GM12878 (cell line): Measurements from ENCODE around the gene FCGBP.
"Not testable (repeated sequence)": the region's sequence is repeated elsewhere in the genome, so short reads cannot be mapped to it uniquely, and the experiment has no call there.

Experiments used
- BCL11A ChIP-seq: IDR thresholded peaks from 2 replicates; pipeline ENCODE4 v1.6.1; 2011; ENCODE audit warnings: low read depth, low read length
- CREB1 ChIP-seq: IDR thresholded peaks from 2 replicates; pipeline ENCODE4 v1.6.1; 2012; ENCODE audit warnings: low read depth, mild to moderate bottlenecking, inconsistent platforms
- MTA2 ChIP-seq: fragments of 450-650 bp; IDR thresholded peaks from 2 replicates; pipeline ENCODE4 v1.6.1; 2016; ENCODE audit warnings: low read depth, mild to moderate bottlenecking, moderate library complexity
- RBBP5 ChIP-seq: fragments of 200-600 bp; sonication (generic); conservative IDR thresholded peaks from 2 replicates; pipeline ENCODE4 v1.6.1; 2016
- SRF ChIP-seq, 2 experiments: IDR thresholded peaks; 2 replicates each; pipeline ENCODE4 v1.6.1; 2011; ENCODE audit warnings: low read depth in 2 of 2, low read length in 2 of 2, mild to moderate bottlenecking in 1 of 2, moderate library complexity in 1 of 2
- TAF1 ChIP-seq: IDR thresholded peaks from 2 replicates; pipeline ENCODE4 v1.6.1; 2011; ENCODE audit warnings: mild to moderate bottlenecking, low read depth, low read length, borderline replicate concordance
- TBL1XR1 ChIP-seq: IDR thresholded peaks from 2 replicates; pipeline ENCODE4 v1.6.1; 2012; ENCODE audit warnings: low read depth, low read length, improper control_type of control experiment
- TF ChIP-seq, protein P1 (sequence below), 3 experiments: IDR thresholded peaks in 2 of 3; conservative IDR thresholded peaks in 1 of 3; 2 replicates each; pipeline ENCODE4 v1.5.1; 2011; ENCODE audit warnings: low read depth in 3 of 3, low read length in 3 of 3, mild to moderate bottlenecking in 3 of 3, control low read depth in 2 of 3, moderate library complexity in 2 of 3, inconsistent platforms in 1 of 3, mixed read lengths in 1 of 3; ENCODE audit not compliant: control insufficient read depth in 2 of 3, insufficient read depth in 1 of 3; ENCODE audit errors: extremely low read depth in 1 of 3
- TF ChIP-seq, protein P2 (sequence below): IDR thresholded peaks from 2 replicates; pipeline ENCODE4 v1.6.1; 2012; ENCODE audit warnings: improper control_type of control experiment, low read depth, low read length; ENCODE audit not compliant: insufficient replicate concordance

DNA sequence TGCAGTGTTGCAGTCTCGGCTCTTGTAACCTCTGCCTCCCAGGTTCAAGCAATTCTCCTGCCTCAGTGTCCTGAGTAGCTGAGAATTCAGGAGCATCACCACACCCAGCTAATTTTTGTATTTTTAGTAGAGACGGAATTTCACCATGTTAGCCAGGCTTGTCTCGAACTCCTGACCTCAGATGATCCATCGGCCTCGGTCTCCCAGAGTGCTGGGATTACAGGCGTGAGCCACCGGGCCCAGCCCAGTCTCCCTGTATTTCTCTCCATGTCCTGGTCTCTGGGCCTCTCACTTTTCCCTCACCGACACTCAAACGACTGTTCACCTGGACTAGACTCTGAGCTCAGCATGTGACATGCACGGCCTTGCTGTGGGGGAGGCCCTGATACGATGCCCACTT is 39.3 kb downstream of the FCGBP start:
- TF ChIP-seq TAF1; BCL11A; RBBP5; SRF (IDR thresholded peaks at IDR 0.05; ENCODE audit: low read depth in 2 of 2, low read length in 2 of 2); CREB1; MTA2; TBL1XR1: not testable (repeated sequence)
- TF ChIP-seq, protein P1, sequence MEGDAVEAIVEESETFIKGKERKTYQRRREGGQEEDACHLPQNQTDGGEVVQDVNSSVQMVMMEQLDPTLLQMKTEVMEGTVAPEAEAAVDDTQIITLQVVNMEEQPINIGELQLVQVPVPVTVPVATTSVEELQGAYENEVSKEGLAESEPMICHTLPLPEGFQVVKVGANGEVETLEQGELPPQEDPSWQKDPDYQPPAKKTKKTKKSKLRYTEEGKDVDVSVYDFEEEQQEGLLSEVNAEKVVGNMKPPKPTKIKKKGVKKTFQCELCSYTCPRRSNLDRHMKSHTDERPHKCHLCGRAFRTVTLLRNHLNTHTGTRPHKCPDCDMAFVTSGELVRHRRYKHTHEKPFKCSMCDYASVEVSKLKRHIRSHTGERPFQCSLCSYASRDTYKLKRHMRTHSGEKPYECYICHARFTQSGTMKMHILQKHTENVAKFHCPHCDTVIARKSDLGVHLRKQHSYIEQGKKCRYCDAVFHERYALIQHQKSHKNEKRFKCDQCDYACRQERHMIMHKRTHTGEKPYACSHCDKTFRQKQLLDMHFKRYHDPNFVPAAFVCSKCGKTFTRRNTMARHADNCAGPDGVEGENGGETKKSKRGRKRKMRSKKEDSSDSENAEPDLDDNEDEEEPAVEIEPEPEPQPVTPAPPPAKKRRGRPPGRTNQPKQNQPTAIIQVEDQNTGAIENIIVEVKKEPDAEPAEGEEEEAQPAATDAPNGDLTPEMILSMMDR (IDR thresholded peaks at IDR 0.05 in 2 of 3, conservative IDR thresholded peaks at IDR 0.05 in 1 of 3; ENCODE audit: control insufficient read depth in 2 of 3, extremely low read depth in 1 of 3, insufficient read depth in 1 of 3, low read depth in 3 of 3, low read length in 3 of 3) = not testable (repeated sequence)
- TF ChIP-seq, protein P2, sequence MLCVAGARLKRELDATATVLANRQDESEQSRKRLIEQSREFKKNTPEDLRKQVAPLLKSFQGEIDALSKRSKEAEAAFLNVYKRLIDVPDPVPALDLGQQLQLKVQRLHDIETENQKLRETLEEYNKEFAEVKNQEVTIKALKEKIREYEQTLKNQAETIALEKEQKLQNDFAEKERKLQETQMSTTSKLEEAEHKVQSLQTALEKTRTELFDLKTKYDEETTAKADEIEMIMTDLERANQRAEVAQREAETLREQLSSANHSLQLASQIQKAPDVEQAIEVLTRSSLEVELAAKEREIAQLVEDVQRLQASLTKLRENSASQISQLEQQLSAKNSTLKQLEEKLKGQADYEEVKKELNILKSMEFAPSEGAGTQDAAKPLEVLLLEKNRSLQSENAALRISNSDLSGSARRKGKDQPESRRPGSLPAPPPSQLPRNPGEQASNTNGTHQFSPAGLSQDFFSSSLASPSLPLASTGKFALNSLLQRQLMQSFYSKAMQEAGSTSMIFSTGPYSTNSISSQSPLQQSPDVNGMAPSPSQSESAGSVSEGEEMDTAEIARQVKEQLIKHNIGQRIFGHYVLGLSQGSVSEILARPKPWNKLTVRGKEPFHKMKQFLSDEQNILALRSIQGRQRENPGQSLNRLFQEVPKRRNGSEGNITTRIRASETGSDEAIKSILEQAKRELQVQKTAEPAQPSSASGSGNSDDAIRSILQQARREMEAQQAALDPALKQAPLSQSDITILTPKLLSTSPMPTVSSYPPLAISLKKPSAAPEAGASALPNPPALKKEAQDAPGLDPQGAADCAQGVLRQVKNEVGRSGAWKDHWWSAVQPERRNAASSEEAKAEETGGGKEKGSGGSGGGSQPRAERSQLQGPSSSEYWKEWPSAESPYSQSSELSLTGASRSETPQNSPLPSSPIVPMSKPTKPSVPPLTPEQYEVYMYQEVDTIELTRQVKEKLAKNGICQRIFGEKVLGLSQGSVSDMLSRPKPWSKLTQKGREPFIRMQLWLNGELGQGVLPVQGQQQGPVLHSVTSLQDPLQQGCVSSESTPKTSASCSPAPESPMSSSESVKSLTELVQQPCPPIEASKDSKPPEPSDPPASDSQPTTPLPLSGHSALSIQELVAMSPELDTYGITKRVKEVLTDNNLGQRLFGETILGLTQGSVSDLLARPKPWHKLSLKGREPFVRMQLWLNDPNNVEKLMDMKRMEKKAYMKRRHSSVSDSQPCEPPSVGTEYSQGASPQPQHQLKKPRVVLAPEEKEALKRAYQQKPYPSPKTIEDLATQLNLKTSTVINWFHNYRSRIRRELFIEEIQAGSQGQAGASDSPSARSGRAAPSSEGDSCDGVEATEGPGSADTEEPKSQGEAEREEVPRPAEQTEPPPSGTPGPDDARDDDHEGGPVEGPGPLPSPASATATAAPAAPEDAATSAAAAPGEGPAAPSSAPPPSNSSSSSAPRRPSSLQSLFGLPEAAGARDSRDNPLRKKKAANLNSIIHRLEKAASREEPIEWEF = not testable (repeated sequence)
